Neutrophil (primary cell): Measurements from ENCODE around the gene PNMT.

ENCODE experiments used
- H3K27ac ChIP-seq: fragments of 200-600 bp; sonication (generic); 2 replicates; pipeline ENCODE4 v1.5.1; 2016; ENCODE audit warnings: mild to moderate bottlenecking, moderate library complexity
- H3K27me3 ChIP-seq: fragments of 200-600 bp; sonication (generic); 2 replicates; pipeline ENCODE4 v1.6.0; 2016; ENCODE audit warnings: mild to moderate bottlenecking
- H3K36me3 ChIP-seq: fragments of 200-600 bp; sonication (generic); 2 replicates; pipeline ENCODE4 v1.5.1; 2017
- H3K4me1 ChIP-seq, 2 experiments: fragments of 200-600 bp in 1 of 2; sonication (generic) in 1 of 2; 1 replicate in 1 of 2; 2 replicates in 1 of 2; pipeline versions ENCODE4 v1.5.1 to v1.6.1; 2013 to 2016; ENCODE audit warnings: low read depth in 1 of 2, low read length in 1 of 2, mild to moderate bottlenecking in 1 of 2, moderate library complexity in 1 of 2; ENCODE audit not compliant: control insufficient read depth in 1 of 2, insufficient read depth in 1 of 2
- H3K4me3 ChIP-seq, 2 experiments: fragments of 200-600 bp in 1 of 2; sonication (generic) in 1 of 2; 1 replicate in 1 of 2; 2 replicates in 1 of 2; pipeline ENCODE4 v1.5.1; 2013 to 2016; ENCODE audit warnings: low read depth in 1 of 2, low read length in 1 of 2, mild to moderate bottlenecking in 1 of 2, moderate library complexity in 1 of 2
- H3K9me3 ChIP-seq: fragments of 200-600 bp; sonication (generic); 2 replicates; pipeline ENCODE4 v1.5.1; 2016
- TF ChIP-seq, protein P1 (sequence below): fragments of 200-600 bp; sonication (generic); IDR thresholded peaks from 2 replicates; pipeline ENCODE4 v1.5.1; 2016; ENCODE audit warnings: antibody characterized with exemption

PNMT gene

DNA sequence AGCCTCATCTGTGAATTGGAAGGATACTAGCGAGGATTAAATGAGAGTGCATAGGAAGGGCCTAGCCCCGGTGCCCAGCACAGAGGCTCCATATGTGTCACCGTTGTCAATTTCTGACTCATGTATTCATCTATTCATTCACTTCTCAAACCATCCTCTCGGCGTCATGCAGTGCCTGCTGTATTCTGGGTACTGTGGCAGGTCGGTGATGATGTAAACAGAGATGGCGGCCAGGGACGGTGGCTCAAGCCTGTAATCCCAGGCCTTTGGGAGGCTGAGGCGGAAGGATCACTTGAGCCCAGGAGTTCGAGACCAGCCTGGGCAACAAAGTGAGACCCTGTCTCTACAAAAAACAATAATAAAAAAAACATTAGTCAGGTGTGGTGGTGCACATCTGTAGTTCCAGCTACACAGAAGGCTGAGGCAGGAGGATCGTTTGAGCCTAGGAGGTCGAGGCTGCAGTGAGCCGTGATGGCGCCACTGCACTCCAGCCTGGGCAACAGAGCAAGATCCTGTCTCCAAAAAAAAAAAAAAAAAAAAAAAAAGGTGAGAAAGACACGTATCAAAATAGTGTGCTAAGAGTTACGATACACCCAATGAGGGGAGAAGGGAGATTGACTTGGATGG is 45.8 kb upstream of the PNMT start:
- no peak overlapping the region for H3K4me3 ChIP-seq

DNA sequence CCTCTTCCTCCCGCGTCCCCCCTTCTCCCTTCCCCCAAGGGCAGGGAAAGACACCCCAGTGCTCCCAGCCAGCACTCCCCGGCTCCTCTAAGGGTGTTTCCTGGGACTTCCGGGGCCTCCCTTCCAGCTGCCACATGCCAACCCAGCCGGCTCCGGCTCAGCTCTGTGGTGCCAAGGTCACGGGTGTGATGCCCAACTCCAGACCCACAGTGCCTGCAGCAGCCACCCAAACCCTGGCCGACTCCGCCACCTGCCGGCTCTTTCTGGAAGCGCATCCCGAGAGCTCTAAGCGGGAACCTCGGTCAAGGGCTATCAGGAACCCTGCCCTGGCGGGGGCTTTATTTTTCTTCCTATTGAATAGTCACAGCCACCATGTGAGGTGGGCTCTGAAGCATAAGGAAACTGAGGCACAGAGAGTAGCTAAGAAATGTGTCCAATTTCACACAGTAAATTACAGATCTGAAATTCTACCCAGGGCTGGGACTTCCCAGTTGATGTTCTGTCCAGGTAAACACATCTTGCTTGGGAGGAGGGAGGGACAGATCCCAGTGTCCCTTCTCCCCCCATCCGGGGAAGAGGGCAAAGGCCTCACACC is 44.8 kb upstream of the PNMT start:
- no peaks in the 10 kb centered on the region for H3K36me3 ChIP-seq
- H3K27me3 ChIP-seq = peaks cover 87% of the 10 kb centered on the region
- peaks cover 14 to 33% of the 10 kb centered on the region in 2 experiments for H3K4me1 ChIP-seq
- no peaks in the 10 kb centered on the region for H3K9me3 ChIP-seq
- H3K27ac ChIP-seq = no peak overlapping the region
- TF ChIP-seq, protein P1, sequence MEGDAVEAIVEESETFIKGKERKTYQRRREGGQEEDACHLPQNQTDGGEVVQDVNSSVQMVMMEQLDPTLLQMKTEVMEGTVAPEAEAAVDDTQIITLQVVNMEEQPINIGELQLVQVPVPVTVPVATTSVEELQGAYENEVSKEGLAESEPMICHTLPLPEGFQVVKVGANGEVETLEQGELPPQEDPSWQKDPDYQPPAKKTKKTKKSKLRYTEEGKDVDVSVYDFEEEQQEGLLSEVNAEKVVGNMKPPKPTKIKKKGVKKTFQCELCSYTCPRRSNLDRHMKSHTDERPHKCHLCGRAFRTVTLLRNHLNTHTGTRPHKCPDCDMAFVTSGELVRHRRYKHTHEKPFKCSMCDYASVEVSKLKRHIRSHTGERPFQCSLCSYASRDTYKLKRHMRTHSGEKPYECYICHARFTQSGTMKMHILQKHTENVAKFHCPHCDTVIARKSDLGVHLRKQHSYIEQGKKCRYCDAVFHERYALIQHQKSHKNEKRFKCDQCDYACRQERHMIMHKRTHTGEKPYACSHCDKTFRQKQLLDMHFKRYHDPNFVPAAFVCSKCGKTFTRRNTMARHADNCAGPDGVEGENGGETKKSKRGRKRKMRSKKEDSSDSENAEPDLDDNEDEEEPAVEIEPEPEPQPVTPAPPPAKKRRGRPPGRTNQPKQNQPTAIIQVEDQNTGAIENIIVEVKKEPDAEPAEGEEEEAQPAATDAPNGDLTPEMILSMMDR = peak; percentile 96
- no peak overlapping the region for H3K4me3 ChIP-seq

More for the DNA sequence above, 45.8 kb upstream of the PNMT start:
- Histone ChIP-seq H3K27me3 (peaks cover 87% of the 10 kb centered on the region), H3K4me1 (peaks cover 10 to 41% of the 10 kb centered on the region in 2 experiments), H3K36me3 (no peaks in the 10 kb centered on the region), H3K9me3 (no peaks in the 10 kb centered on the region), H3K27ac (no peak overlapping the region)
- TF ChIP-seq, protein P1 = no peak

DNA sequence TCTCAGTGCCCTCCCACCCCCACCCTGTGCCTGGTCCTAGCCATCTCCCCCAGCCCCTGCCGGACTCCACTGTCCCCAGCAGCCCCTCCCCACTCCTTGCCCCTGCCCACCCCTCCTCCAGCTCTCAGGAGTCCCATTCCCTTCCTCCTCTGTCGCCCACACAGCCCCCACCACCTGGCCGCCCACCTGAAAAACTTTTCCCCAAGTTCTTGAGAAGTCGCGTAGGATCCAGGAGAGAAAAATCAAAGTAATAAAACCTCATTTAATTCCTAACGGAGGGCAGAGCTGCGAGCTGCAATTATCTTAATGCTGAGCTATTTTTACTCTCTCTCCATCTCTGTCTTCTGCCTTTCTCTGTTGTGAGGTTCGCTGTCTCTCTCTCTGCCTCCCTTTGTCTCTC is 43.9 kb upstream of the PNMT start:
- Histone ChIP-seq H3K36me3 (no peaks in the 10 kb centered on the region), H3K27me3 (peaks cover 83% of the 10 kb centered on the region), H3K4me3 (no peak overlapping the region), H3K4me1 (peaks cover 23 to 39% of the 10 kb centered on the region in 2 experiments), H3K9me3 (no peaks in the 10 kb centered on the region), H3K27ac (no peak overlapping the region)
- TF ChIP-seq, protein P1 = no peak

DNA sequence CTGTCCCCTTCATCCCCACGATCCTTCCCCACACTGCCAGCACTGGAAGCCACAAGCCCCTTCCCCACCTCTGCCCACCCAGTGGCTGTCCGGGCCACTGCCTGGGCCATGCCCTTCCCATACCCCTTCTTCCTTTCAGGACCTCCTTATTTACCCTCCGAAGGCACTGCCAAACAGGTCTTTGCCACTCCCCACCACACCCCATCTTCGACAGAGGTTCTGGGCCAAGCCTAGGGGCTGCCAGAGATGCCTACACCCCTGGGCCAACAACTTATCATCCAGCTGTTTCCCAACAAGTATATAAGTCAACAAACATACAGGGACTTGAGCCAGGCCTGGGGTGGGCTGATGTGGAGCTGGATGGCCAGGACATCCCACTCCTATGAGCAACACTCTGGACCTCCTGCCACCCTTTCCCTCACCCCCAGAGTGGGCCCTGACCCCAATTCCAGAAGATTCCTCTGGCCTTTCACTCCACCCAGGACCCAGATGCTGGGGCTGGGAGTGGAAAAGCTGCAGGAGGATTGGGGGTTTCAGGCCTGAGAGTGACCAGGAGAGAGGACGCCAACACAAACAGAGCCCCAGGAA is 43.0 kb upstream of the PNMT start:
- TF ChIP-seq, protein P1 = no peak
- peaks cover 32 to 49% of the 10 kb centered on the region in 2 experiments for H3K4me1 ChIP-seq
- H3K27me3 ChIP-seq = peaks cover 73% of the 10 kb centered on the region
- H3K9me3 ChIP-seq = no peaks in the 10 kb centered on the region
- no peak overlapping the region for H3K27ac ChIP-seq
- no peaks in the 10 kb centered on the region for H3K36me3 ChIP-seq
- no peak overlapping the region for H3K4me3 ChIP-seq

DNA sequence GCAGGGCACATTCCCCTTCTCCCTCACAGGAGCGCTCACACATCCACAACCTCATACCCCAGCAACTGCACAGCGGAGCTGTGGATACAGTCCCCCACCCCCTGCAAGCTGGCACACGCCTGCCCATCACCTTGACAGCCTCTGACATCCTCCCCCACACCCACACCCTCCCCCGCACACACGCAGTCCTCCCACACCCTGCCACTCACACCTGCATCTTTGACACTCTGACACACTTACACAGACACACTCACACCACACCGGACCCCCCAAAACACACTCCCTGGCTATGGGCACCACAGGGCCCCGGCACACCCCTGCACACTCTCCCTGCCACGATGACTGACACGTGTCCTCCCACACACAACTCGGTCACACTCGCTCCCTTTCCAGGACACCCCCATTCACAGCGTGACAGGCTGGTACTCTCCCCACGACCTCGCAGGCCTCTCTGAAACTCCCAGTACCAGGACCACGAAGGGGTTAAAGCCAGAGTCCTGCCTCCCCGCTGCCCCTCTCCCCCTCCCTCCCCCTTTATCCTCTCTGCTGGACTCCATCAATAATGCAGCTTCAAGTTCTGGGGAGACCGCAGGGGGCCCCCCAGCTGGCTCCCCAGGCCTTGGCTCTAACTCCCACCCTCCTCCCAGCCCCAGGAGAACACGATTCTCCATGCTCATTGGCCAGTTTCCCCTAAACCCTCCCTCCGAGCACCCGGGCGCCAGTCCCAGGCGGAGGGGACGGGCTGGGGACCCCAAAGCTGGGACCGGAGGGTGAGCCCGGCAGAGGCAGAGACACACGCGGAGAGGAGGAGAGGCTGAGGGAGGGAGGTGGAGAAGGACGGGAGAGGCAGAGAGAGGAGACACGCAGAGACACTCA is 41.8 kb upstream of the PNMT start, which contains the start of gene PPP1R1B:
Gene PPP1R1B (plus strand): TSS at position 782 of the 876 bp plus-strand sequence. CDS start 441 bp downstream, outside the sequence.
- H3K9me3 ChIP-seq = no peaks in the 10 kb centered on the region
- H3K4me3 ChIP-seq = peak within 1 kb of the TSS in 1 of 2 experiments; percentile 21
- H3K4me1 ChIP-seq = peaks cover 44 to 60% of the 10 kb centered on the region in 2 experiments
- no peak within 1 kb of the TSS for H3K27ac ChIP-seq
- TF ChIP-seq, protein P1 = no peak
- no peaks in the 10 kb centered on the region for H3K36me3 ChIP-seq
- H3K27me3 ChIP-seq = peaks cover 62% of the 10 kb centered on the region
